Activated CD4-positive, alpha-beta T cell treated with anti-CD3 and anti-CD28 coated beads for 36 hours (primary cell): ENCODE results near the gene TCTN1. TPM values are rescaled to one million over a fixed set of nuclear protein-coding genes. Genes with fewer than 3 reads are reported as not detected.

Experiments
- ATAC-seq: fragments of 200-7000 bp; cut with Tn5 transposase; one replicate; pipeline ENCODE4 v1.10.0; 2021; ENCODE audit warnings: mild to moderate bottlenecking, moderate library complexity
- CTCF ChIA-PET: fragments of 350-600 bp; sonication (Branson Sonifier 250); formaldehyde crosslinking; loops from one replicate; lab custom pipeline; 2021; ENCODE audit warnings: antibody characterized with exemption; lab: Charles Lee
- POLR2A ChIA-PET: fragments of 350-600 bp; sonication (Branson Sonifier 250); formaldehyde crosslinking; loops from one replicate; lab custom pipeline; 2021; ENCODE audit warnings: antibody characterized with exemption, inconsistent platforms; lab: Charles Lee
- DNase-seq: peaks from one replicate; pipeline ENCODE4 v3.0.0-alpha.2; 2020
- H3K27ac Mint-ChIP-seq: one replicate; pipeline ENCODE4 v1.8.0; 2021; ENCODE audit warnings: mixed read lengths
- H3K27me3 Mint-ChIP-seq: one replicate; pipeline ENCODE4 v1.8.0; 2021; ENCODE audit warnings: mixed read lengths
- H3K36me3 Mint-ChIP-seq: one replicate; pipeline ENCODE4 v1.8.0; 2021; ENCODE audit warnings: low read depth, mixed read lengths
- H3K4me1 Mint-ChIP-seq: one replicate; pipeline ENCODE4 v1.8.0; 2021; ENCODE audit warnings: mixed read lengths
- H3K4me3 Mint-ChIP-seq: one replicate; pipeline ENCODE4 v1.8.0; 2021; ENCODE audit warnings: mild to moderate bottlenecking, moderate library complexity, mixed read lengths
- H3K9me3 Mint-ChIP-seq: one replicate; pipeline ENCODE4 v1.8.0; 2021; ENCODE audit warnings: low read depth, mixed read lengths
- intact Hi-C, 2 experiments: fragments of 100-400 bp; cut with DNase I in 1 of 2; cut with micrococcal nuclease in 1 of 2; formaldehyde crosslinking; loops; one replicate each; pipeline versions ENCODE4 v1.14.2 to v1.15.1; 2022 to 2024; cut with DNase I, micrococcal nuclease
- total RNA-seq, 2 experiments: library from RNA; stranded (reverse); gene quantifications; one replicate each; pipeline ENCODE4 v1.2.3, GENCODE V29; 2021

The TCTN1 gene
- total RNA-seq, 2 experiments from 2014 or later = 7.2 to 7.3 TPM

GRCh38 chr12:110693731-110694130 lies 79.8 kb downstream of the TCTN1 start:
- intact Hi-C loops = loop anchor here in 1 of 2 experiments (10.0 kb wide), 1 partner anchor 49 kb away; no protein-coding TSS in a partner anchor
- Mint-ChIP-seq H3K36me3 (no peaks in the 10 kb centered on the region), H3K27me3 (no peaks in the 10 kb centered on the region), H3K27ac (no peak overlapping the region), H3K4me3 (no peak overlapping the region), H3K9me3 (no peaks in the 10 kb centered on the region), H3K4me1 (peaks cover 24% of the 10 kb centered on the region)
- POLR2A ChIA-PET = no interaction called here
- no peak for ATAC-seq
- DNase-seq = no peak
- CTCF ChIA-PET = interaction anchor here (0.6 to 0.9 kb wide), 3 partner anchors 32 to 272 kb away, joined by 4 to 5 read pairs (median 4); no protein-coding TSS in a partner anchor

- Mint-ChIP-seq H3K9me3 (no peaks in the 10 kb centered on the region), H3K27me3 (no peaks in the 10 kb centered on the region), H3K36me3 (no peaks in the 10 kb centered on the region), H3K4me3 (no peak overlapping the region), H3K4me1 (peaks cover 23% of the 10 kb centered on the region), H3K27ac (no peak overlapping the region)
- intact Hi-C loops = loop anchor here in 1 of 2 experiments (10.0 kb wide), 1 partner anchor 50 kb away; no protein-coding TSS in a partner anchor
- CTCF ChIA-PET = no interaction called here
- POLR2A ChIA-PET = no interaction called here
- DNase-seq = no peak
- ATAC-seq = no peak
Measured at GRCh38 chr12:110694330-110694901, 80.5 kb downstream of the TCTN1 start.

GRCh38 chr12:110696283-110696682 lies 82.4 kb downstream of the TCTN1 start:
- Mint-ChIP-seq H3K27me3 (no peaks in the 10 kb centered on the region), H3K27ac (no peak overlapping the region), H3K4me1 (peaks cover 13% of the 10 kb centered on the region), H3K9me3 (no peaks in the 10 kb centered on the region), H3K4me3 (no peak overlapping the region), H3K36me3 (no peaks in the 10 kb centered on the region)
- POLR2A ChIA-PET = no interaction called here
- CTCF ChIA-PET = no interaction called here
- no peak for DNase-seq
- intact Hi-C loops = loop anchor here in 1 of 2 experiments (10.0 kb wide), 1 partner anchor 51 kb away; no protein-coding TSS in a partner anchor
- no peak for ATAC-seq

GRCh38 chr12:110697236-110697635 lies 83.3 kb downstream of the TCTN1 start:
- Mint-ChIP-seq H3K27me3 (no peaks in the 10 kb centered on the region), H3K27ac (no peak overlapping the region), H3K4me1 (peaks cover 13% of the 10 kb centered on the region), H3K36me3 (no peaks in the 10 kb centered on the region), H3K4me3 (no peak overlapping the region), H3K9me3 (no peaks in the 10 kb centered on the region)
- POLR2A ChIA-PET = no interaction called here
- DNase-seq (no peak), ATAC-seq (no peak)
- intact Hi-C loops = loop anchor here in 1 of 2 experiments (10.0 kb wide), 1 partner anchor 52 kb away; no protein-coding TSS in a partner anchor
- CTCF ChIA-PET = interaction anchor here (0.7 to 1.7 kb wide), 9 partner anchors 11 to 187 kb away, joined by 3 to 6 read pairs (median 4); no protein-coding TSS in a partner anchor

GRCh38 chr12:110698171-110698902 lies 84.4 kb downstream of the TCTN1 start:
- Mint-ChIP-seq H3K36me3 (no peaks in the 10 kb centered on the region), H3K4me1 (peaks cover 13% of the 10 kb centered on the region), H3K27ac (peak overlapping the region; percentile 76), H3K9me3 (no peaks in the 10 kb centered on the region), H3K4me3 (no peak overlapping the region), H3K27me3 (no peaks in the 10 kb centered on the region)
- DNase-seq (peak; percentile 89), ATAC-seq (peak; percentile 100)
- ChIA-PET CTCF (interaction anchor here (0.7 to 1.7 kb wide), 9 partner anchors 9 to 123 kb away, joined by 3 to 6 read pairs (median 4); partner anchors contain the start of gene HVCN1), POLR2A (no interaction called here)
- intact Hi-C loops = loop anchor here (1.0 to 10.0 kb wide), 4 partner anchors 54 to 248 kb away; partner anchors contain the start of gene ARPC3 (in 2 of the 2)

Other genes with a start within 250 kb of the TCTN1 start
- gene ANAPC7, start 210.4 kb upstream of the TCTN1 start, total RNA-seq = 10 to 100 TPM; 52.6 to 63.6 TPM
- gene ARPC3, start 163.8 kb upstream of the TCTN1 start, total RNA-seq = 100 to 1,000 TPM; 244 to 422 TPM
- gene GPN3, start 145.9 kb upstream of the TCTN1 start, total RNA-seq = 10 to 100 TPM; 37.8 to 62.0 TPM
- 10 to 100 TPM; 55.2 to 57.5 TPM for gene FAM216A, start 145.3 kb upstream of the TCTN1 start, total RNA-seq
- gene VPS29, start 112.0 kb upstream of the TCTN1 start, total RNA-seq = 100 to 1,000 TPM in 1 of 2 experiments, 10 to 100 TPM in 1; 84.4 to 103 TPM
- gene RAD9B, start 111.8 kb upstream of the TCTN1 start, total RNA-seq = 1 to 10 TPM; 1.5 to 2.2 TPM
- 10 to 100 TPM; 33.4 to 36.5 TPM for gene PPTC7, start 30.8 kb upstream of the TCTN1 start, total RNA-seq
- gene HVCN1, start 75.0 kb downstream of the TCTN1 start, total RNA-seq = 1 to 10 TPM; 4.4 to 4.7 TPM
- 100 to 1,000 TPM; 201 to 283 TPM for gene PPP1CC, start 128.8 kb downstream of the TCTN1 start, total RNA-seq
- gene CCDC63, start 232.9 kb downstream of the TCTN1 start, total RNA-seq = not detected